Activated T-helper 9 cell treated with anti-CD3 and anti-CD28 coated beads, Interleukin-2, amount 50 U/mL, for 16 hours (primary cell): ENCODE data around the gene EVX2.
A peak's percentile ranks its signal among the peaks of the same experiment; 100 is the strongest.

Experiments
- DNase-seq: peaks from one replicate; pipeline ENCODE4 v3.0.0-alpha.2; 2020; ENCODE audit warnings: low read depth

The EVX2 gene

DNA sequence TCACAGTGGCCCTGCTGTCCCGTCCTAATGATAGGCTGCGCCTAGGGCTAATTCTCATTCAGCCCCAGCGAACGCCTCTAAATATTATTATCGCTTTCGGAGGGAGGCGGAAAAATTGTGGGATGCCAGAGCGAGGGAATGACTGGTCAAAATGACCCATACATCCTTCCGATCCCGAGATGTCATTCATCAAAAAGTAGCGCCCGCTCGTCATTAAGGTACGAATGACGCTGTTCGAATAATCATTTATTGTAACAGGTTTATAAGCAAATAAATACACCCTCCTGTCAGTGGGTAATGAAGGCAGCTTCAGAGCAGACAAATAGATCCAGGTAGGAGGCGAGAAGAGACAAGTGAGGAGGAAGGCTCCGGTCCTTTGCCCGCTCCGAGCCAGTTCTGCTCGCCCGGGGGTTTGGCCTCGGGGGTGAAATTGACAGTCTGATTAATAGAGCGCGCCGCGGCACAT, at the start of gene EVX2:
TSS of gene EVX2 (minus strand) at position 167 of the 466 bp plus-strand sequence. CDS start 186 bp downstream, outside the sequence.
- DNase-seq = no peak

DNA sequence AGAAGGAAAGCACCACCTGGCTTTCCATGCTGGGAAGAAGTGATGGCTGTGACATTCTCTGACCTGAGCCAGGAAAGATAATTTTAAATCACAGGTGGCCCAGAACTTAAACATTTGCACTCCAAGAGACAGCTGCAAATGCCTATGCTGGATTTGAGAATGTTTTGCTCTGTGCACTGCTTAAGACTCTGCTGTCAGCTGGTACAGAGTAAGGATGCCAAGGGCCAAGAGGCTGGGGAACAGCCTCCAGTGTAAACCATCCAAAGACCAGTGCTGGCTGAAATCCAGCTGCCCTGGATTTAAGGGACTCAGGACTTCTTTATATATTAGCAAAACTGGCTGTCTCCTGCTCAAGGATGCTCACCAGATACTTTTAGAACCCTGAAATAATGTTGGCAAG, 49.6 kb upstream of the EVX2 start:
- no peak for DNase-seq

DNA sequence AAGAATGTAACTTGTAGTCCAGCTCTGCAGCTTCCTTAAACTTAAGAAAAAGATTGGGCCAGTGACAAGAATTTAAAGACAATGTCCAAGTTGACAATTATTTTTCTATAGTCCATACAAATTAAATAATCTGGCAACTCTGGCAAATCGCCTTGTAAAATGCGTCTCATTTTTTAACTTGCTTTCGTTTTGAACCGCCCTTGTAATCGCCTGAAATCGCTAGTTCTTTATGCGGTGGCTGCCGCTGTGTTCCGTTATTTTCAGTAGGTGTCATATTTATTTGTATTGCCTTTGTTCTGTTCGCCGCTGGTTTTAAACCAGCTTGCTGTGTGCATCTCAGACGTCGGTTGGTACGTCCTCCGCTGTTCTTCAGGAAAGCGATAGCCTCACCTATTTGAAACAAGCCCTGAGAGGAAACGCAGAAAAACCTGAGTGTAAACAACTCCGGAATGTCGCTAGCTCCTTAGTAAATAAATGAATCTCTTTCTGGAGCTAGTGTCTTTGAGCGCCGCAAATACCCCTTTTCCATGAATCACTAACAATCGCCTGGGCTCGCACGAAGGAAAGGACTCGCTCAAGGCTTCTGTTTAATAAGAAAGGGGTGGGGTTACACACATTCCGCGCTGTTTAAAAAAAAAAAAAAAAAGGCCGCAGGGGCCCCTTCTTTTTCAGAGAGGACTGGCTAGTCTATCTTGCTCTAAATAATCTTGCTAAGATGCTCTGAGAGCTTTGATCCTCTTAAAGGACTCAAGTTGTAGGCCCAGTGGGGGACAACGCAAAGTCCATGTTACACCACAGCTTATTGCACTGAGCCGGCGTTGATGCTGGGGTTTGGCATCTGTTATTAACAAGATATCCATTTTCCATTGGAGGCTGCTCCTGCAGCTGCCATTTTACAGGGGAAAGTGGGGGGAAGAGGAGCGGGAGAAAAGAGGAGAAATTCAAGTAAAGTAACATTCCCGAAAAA, 48.7 kb upstream of the EVX2 start:
- no peak for DNase-seq

DNA sequence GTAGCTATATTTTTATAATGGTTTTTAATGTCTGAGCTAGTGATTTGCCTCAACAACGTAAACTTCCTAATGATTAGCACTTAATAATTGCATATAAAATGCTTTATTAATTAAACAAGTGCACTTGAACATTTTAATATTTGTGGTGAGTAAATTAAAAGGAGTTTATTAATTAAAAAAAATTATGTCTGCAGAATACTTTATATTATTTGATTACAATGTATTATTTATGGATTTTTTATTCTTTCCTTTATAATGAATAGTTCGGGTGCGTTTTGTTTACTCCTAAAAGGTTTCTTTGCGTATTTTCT, 48.0 kb upstream of the EVX2 start:
- DNase-seq = no peak

DNA sequence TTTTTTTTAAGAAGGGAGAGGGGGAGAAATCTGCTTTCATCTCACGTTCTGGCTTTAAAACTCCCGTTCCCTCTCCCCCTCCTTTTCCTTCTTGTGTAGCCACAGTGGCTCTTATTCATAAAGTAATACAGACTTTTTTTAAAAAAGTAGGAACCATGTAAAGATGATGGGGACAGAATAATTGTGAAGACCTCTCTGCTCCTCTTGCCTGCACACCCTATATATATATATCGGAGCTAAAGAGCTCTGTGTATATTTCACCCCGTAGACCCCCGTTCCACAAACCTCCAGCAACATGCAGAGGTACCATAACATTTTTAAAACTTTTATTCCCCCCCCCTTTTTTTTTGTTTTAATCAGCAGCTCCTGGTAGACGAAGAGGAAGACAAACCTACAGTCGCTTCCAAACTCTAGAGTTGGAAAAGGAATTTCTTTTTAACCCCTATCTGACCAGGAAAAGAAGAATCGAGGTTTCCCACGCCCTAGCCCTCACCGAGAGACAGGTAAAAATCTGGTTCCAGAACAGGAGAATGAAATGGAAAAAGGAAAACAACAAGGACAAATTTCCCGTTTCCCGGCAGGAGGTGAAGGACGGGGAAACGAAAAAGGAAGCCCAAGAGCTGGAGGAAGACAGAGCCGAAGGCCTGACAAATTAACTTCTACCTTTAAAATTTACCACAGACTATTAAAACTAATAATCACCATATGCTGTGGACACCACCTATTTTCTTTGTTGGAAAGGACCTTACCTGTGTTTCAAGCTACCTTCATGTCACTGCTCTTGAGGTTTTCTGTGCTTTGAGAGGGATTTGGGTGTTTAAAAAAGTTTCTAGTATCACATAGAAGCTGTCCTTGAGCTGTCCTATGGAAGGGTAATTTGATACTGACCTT, 47.4 kb upstream of the EVX2 start:
- no peak for DNase-seq

DNA sequence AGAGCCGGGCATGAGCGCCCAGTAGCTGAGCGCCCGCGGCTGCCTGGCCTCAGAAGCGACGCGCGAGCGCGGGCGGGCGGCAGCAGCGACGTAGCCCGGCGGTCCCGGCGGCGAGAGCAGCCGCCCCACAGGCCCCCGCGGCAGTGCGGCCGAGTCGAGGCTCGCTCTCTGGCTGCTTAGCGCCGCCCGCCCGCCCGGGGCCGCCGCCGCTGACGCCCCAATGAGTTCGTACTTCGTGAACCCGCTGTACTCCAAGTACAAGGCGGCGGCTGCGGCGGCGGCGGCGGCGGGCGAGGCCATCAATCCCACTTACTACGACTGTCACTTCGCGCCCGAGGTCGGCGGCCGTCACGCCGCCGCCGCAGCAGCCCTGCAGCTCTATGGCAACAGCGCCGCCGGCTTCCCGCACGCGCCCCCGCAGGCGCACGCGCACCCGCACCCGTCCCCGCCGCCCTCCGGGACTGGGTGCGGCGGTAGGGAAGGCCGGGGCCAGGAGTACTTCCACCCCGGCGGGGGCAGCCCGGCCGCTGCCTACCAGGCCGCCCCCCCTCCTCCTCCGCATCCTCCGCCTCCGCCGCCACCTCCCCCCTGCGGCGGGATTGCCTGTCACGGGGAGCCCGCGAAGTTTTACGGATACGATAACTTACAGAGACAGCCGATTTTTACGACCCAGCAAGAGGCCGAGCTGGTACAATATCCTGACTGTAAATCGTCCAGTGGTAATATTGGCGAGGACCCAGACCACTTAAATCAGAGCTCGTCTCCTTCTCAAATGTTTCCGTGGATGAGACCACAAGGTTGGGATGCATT, 46.6 kb upstream of the EVX2 start:
- no peak for DNase-seq

DNA sequence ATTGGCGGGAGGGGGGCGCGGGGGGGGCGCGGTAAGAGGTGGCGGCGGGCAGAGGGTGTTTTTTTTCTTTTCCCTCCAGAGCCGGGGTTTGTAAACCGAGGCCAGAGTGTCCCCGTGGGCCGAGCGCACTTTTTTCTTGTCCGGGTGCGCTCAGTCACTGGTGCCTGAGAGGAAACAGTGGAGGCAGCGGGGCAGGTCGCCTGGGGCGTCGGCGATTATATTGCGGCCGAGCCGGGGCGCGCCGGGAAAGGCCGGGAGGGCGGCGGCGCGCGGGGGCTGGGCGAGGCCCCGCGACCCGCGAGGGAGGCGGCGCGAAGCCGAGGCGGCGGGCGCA, 46.0 kb upstream of the EVX2 start:
- DNase-seq = no peak

DNA sequence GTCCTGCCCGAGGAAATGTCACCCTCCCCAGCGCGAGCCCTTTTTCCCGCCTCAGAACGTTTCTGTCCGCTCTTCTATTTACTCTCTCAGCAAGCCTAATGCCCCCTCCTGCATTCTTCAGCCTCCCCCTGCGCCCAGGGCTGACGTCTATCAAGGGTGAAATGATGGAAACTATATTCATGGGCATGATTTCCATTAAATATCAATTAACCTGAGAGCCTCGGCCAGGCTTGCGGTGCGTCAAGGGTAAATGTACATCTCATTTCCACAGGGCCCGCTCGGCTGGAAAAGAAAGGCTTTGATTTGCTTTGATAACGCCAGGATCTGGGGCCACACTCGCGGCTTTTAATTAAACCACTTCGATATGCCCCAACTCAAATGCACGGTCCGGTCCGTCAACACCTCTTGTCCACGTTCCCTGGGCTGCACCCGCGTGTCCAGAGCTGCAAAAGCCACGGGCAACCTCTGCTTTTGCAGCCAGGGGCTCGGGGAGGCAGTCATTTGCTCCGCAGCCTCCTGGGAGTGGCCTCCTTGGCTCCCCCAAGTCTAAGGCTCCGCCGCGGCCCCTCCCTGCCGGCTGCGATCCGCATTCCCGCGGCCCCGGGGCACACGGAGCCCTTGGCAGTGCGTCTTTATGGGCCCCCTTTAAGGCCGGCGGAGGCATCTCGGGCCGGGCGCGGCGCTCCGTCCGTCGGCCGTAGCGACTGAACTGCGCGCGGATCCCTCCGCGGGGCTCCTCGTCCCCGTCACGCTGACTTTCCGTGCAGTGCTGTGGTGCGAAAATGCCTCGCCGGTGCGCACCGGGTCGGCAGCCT, 45.4 kb upstream of the EVX2 start, which contains the start of gene HOXD8:
TSS of gene HOXD8 (plus strand) at position 724 of the 815 bp plus-strand sequence. CDS start 662 bp downstream, outside the sequence.
- DNase-seq = no peak

DNA sequence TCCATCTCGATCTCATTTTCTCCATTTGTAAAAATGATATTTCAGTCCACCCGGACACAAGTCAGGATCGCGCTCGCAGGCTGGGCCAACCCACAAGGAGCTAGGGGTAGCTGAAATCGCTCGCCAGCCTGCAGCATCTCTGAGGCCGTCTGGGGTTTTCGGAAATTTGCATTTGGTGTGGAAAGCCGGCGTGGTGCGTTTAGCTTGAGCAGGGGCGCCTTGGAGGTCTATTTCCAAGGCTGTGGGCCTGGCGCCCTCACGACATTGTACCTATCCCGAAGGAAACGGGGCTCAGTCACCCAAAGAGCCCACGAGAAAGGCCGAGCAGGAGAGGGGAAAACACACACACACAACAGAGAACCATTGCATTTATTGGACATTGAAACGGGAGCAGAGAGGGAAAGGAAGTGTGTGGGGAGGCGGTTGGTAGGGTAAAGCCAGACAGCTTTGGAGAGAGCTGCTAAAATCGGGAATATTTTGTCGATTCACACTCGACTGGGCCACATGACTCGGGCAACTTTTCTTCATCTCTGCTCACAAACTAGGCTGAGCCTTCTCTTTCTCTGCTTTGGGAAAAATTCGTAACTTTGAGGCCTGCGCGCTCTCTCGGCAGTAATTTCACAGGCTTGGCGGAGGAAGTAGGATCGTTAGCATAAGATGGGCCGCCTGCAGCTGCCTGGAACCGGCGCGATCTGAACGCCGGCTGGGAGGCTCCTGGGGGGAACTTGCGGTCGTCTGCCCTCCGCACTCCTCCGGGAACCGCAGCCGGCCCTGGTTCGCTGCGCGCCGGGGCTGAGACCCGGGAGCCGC, 44.6 kb upstream of the EVX2 start:
- DNase-seq = no peak

DNA sequence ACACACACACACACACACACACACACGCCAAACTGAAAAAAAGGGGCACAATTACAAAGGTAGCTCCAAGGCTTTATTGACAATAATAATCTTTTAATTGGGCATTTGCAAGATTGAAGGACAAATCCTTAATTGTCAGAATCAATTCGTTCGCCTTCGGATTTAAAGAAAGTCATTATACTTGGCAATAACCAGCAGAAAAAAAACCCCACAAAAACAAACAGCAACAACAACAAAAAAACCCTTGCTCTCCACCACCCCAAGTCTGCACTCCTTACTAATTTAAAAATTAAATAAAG, 44.0 kb upstream of the EVX2 start:
- no peak for DNase-seq

DNA sequence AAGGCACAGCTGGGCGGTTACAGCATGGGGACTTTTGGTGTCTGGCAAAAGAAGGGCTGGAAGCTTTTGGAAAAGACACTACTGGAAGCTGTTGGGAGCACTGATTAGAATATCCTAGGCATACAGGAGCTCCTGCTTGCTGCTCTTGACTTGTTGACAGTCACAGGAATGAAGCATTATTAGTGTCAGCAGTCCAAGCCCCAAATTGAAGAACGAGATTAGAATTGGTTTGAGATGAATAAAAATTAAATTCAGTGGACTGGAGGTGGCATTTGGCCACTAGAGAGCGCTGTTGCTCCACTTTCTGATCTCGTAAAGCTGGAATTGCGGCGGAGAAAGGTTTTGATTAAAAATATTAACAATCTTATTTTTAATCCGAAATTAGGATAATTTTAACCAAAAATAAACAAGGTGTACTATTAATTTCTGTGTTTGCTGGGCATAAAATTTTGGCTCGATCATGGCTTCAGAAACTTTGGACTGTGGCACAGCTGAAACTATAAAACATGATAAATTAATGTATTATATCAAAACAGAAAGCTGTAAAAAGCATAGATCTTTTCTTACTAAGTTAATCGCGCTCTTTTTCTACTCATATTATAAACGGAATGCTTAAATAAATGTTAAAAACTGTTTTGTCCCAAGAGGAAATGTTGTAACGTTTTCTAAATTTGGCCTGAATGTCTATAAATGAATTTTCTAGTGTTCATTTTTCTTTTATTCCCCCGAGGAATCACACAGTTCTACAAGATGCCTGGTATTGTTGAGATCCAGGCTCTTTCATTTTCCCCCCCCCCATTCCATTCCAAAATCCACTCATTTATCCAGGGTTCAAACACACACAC, 43.4 kb upstream of the EVX2 start:
- DNase-seq = peak; percentile 40

DNA sequence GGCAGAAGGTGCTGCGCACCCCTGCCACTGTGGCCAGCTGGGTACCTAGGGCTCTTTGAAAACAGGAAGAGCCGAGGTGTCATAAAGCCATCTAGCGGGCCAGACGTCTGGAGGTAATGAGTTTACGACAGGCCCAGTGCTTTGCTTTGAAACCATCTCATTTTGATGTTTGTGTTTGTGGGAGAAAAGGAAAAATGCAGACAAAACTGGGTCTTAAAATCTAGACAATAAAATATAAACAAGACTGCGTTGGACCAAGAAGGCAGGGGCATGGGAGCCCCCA, 42.0 kb upstream of the EVX2 start:
- DNase-seq = no peak

DNA sequence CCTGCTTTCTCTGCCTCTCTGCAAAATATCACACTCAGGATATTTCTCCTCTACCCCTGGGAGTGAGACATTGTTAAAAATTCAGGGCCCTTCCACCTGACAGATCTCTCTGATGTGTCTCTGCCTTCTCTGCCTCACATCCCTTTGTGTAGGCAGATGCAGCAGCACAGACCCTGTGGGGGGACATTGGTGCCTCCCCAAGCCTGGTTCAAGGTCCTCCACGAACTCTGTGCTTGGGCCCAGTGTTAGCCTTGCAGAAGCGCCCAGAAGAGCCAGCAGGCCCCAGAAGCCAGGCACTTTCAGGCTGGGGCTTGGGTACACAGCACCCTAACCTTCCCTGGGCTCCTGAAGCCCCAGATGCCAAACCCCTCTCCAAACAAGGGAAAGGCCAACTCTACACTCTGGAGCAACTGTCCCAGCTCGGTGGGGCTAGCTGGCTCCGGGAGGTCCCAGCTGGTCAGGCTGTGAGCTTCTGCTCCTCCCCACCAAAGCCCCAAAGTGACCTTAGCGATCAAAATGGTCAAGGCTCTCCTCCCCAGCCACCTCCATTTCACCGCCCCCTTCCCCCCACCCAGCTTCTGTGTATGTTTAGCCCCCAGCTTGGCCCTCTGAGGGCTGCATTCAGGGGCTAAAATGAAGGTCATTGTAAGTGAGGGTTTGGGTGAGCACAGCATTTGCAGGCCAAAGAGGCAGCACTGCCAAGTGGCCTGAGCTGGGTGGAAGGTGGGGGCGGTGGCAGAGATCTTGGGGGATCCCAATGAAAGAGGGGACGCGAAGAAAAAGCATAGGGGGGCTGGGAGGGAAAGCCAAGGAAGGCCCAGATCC, 41.4 kb upstream of the EVX2 start:
- DNase-seq = no peak

DNA sequence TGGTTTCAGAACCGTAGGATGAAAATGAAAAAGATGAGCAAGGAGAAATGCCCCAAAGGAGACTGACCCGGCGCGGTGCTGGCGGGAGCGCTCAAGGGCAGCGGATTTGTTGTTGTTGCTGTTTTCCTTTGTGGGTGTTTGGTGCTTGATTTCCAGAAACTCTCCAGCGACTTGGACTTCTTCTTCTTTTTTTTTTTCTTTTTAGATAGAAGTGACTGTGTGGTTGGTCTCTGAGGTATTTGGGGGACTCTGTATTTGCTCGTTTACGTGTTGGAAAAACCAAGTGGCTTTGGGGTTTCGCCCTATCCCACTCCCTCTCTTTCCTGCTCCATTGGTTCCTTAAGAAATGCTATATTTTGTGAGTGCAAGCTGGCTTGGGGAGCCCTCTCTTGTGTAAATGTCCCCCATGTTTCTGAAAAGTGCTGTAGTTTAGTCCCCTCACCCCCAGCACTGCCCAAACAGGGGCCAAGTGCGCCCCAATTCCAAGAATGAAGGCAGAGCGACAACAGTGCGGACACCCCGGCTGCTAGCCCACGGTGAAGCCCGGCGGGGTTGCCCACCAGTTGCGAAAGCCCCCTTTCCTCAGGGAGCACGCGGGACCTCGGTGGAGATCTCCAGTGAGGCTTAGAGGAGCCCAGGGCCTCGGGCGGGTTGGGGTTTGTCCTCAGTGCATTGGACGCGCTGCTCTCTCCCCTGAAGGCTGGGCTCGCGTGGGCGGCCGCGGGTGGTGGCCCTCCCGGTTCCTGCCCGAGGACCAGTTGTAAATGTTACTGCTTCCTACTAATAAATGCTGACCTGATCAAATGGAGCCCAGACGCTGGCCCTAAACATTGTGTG, 40.6 kb upstream of the EVX2 start:
- DNase-seq = no peak

DNA sequence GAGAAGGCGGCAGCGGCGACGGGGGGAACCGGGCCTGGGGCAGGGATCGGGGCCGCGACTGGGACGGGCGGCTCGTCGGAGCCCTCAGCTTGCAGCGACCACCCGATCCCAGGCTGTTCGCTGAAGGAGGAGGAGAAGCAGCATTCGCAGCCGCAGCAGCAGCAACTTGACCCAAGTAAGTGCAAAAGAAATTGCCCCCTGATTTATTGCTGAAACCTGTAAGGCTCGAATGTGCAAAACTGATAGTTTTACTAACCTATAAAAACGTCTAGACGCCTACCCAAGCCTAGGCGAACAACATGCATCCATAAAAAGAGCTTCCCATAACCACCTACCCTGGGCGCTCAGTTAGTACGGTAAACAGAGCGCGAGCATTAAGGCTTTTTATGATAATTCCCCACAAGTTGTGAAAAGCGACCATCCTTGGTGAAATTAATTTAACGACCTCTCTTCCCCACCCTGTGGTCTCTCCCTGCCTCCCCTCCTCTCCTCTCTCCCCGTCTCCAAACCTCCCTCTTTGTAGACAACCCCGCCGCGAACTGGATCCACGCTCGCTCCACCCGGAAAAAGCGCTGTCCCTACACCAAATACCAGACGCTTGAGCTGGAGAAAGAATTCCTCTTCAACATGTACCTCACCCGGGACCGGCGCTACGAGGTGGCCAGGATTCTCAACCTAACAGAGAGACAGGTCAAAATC, 39.8 kb upstream of the EVX2 start:
- DNase-seq = no peak

DNA sequence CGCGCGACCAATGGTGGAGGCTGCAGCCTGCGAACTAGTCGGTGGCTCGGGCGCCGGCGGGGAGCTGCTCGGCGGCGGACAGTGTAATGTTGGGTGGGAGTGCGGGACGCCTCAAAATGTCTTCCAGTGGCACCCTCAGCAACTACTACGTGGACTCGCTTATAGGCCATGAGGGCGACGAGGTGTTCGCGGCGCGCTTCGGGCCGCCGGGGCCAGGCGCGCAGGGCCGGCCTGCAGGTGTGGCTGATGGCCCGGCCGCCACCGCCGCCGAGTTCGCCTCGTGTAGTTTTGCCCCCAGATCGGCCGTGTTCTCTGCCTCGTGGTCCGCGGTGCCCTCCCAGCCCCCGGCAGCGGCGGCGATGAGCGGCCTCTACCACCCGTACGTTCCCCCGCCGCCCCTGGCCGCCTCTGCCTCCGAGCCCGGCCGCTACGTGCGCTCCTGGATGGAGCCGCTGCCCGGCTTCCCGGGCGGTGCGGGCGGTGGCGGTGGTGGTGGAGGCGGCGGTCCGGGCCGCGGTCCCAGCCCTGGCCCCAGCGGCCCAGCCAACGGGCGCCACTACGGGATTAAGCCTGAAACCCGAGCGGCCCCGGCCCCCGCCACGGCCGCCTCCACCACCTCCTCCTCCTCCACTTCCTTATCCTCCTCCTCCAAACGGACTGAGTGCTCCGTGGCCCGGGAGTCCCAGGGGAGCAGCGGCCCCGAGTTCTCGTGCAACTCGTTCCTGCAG, 39.1 kb upstream of the EVX2 start, which contains the start of gene HOXD9:
TSS of gene HOXD9 (plus strand) at position 37 of the 728 bp plus-strand sequence. CDS start at position 87, 50 bp downstream.
- DNase-seq = no peak
